IMR-90 (cell line): Measurements from ENCODE around the gene PPP3R2. TPM values are rescaled to one million over a fixed set of nuclear protein-coding genes. Genes with fewer than 3 reads are reported as not detected.

ENCODE experiments used
- ATAC-seq: fragments of 200-7000 bp; cut with Tn5 transposase; 2 replicates; pipeline ENCODE4 v1.9.1; 2020; ENCODE audit warnings: low read depth, mild to moderate bottlenecking, moderate library complexity
- BruUV-seq: library from RNA; stranded (reverse); fragments of 400-500 nt; replicated peaks from 2 replicates; lab custom pipeline; 2021; lab: Mats Ljungman, UMichigan
- CTCF ChIA-PET: fragments of 300-600 bp; formaldehyde crosslinking; extraction: SDS; loops from one replicate; lab custom pipeline; 2021; ENCODE audit warnings: antibody characterized with exemption; lab: Yijun Ruan, JAX
- POLR2A ChIA-PET: fragments of 300-600 bp; sonication (Branson Sonifier 250); formaldehyde crosslinking; loops from one replicate; lab custom pipeline; 2022; ENCODE audit warnings: antibody characterized with exemption; ENCODE audit not compliant: unreplicated experiment; lab: Charles Lee
- DNase-seq: peaks from one replicate; pipeline ENCODE4 v3.0.0; 2013
- H2AFZ ChIP-seq: replicated peaks from 2 replicates; pipeline ENCODE3; 2013; ENCODE audit warnings: low read length, mild to moderate bottlenecking; ENCODE audit not compliant: poor library complexity
- H2AK5ac ChIP-seq: 2 replicates; pipeline ENCODE4 v1.6.1; 2013; ENCODE audit warnings: low read depth, low read length, inconsistent platforms
- H2AK9ac ChIP-seq: replicated peaks from 2 replicates; pipeline ENCODE3; 2013; ENCODE audit warnings: mild to moderate bottlenecking, low read depth, low read length, moderate library complexity; ENCODE audit not compliant: poor library complexity
- H2BK120ac ChIP-seq: 2 replicates; pipeline ENCODE4 v1.6.1; 2013; ENCODE audit warnings: low read depth, low read length, inconsistent platforms
- H2BK15ac ChIP-seq: 3 replicates; pipeline ENCODE4 v1.6.1; 2013; ENCODE audit warnings: low read depth, low read length, inconsistent platforms
- H2BK20ac ChIP-seq: 2 replicates; pipeline ENCODE4 v1.6.1; 2013; ENCODE audit warnings: low read depth, mild to moderate bottlenecking, inconsistent platforms, low read length, moderate library complexity
- H2BK5ac ChIP-seq: 2 replicates; pipeline ENCODE4 v1.6.1; 2013; ENCODE audit warnings: mild to moderate bottlenecking, low read depth, low read length, inconsistent platforms; ENCODE audit not compliant: poor library complexity, severe bottlenecking
- H3K14ac ChIP-seq: replicated peaks from 2 replicates; pipeline ENCODE4 v1.6.1; 2013; ENCODE audit warnings: low read depth, low read length, inconsistent platforms
- H3K18ac ChIP-seq: 2 replicates; pipeline ENCODE4 v1.6.1; 2013; ENCODE audit warnings: low read depth, low read length, control low read depth
- H3K23ac ChIP-seq: 2 replicates; pipeline ENCODE4 v1.6.1; 2013; ENCODE audit warnings: low read depth, low read length, inconsistent platforms
- H3K27ac ChIP-seq: 2 replicates; pipeline ENCODE4 v1.5.1; 2013; ENCODE audit warnings: mild to moderate bottlenecking, control low read depth, low read length; ENCODE audit not compliant: insufficient read depth
- H3K27me3 ChIP-seq: 2 replicates; pipeline ENCODE4 v1.6.1; 2013; ENCODE audit warnings: low read length; ENCODE audit not compliant: control insufficient read depth, insufficient read depth
- H3K36me3 ChIP-seq: 2 replicates; pipeline ENCODE4 v1.6.1; 2013; ENCODE audit warnings: low read length, mixed read lengths; ENCODE audit not compliant: control insufficient read depth, insufficient read depth
- H3K4ac ChIP-seq: 2 replicates; pipeline ENCODE4 v1.6.1; 2013; ENCODE audit warnings: low read depth, low read length, inconsistent platforms
- H3K4me1 ChIP-seq: 2 replicates; pipeline ENCODE4 v1.6.1; 2013; ENCODE audit warnings: low read length, mixed read lengths; ENCODE audit not compliant: control insufficient read depth, insufficient read depth
- H3K4me2 ChIP-seq: 2 replicates; pipeline ENCODE4 v1.6.1; 2013; ENCODE audit warnings: low read depth, mild to moderate bottlenecking, control low read depth, low read length, moderate library complexity
- H3K4me3 ChIP-seq: 2 replicates; pipeline ENCODE4 v1.5.1; 2013; ENCODE audit warnings: low read depth, mild to moderate bottlenecking, control low read depth, low read length, moderate library complexity; ENCODE audit not compliant: insufficient read depth
- H3K56ac ChIP-seq: 2 replicates; pipeline ENCODE4 v1.6.1; 2013; ENCODE audit warnings: low read length, inconsistent platforms; ENCODE audit not compliant: insufficient read depth; ENCODE audit errors: extremely low read depth
- H3K79me1 ChIP-seq, 2 experiments: 2 replicates each; pipeline ENCODE4 v1.6.1; 2013; ENCODE audit warnings: low read length in 2 of 2, inconsistent platforms in 1 of 2, low read depth in 1 of 2
- H3K9ac ChIP-seq: 2 replicates; pipeline ENCODE4 v1.6.1; 2013; ENCODE audit warnings: low read depth, low read length, control low read depth
- H3K9me1 ChIP-seq: 2 replicates; pipeline ENCODE4 v1.6.1; 2013; ENCODE audit warnings: low read length, inconsistent platforms; ENCODE audit not compliant: insufficient read depth
- H3K9me3 ChIP-seq: 2 replicates; pipeline ENCODE4 v1.6.1; 2013; ENCODE audit warnings: low read length; ENCODE audit not compliant: control insufficient read depth, insufficient read depth
- H4K20me1 ChIP-seq: 2 replicates; pipeline ENCODE4 v1.6.1; 2013; ENCODE audit warnings: low read length, inconsistent platforms; ENCODE audit not compliant: insufficient read depth
- H4K5ac ChIP-seq: 2 replicates; pipeline ENCODE4 v1.6.1; 2013; ENCODE audit warnings: mild to moderate bottlenecking, low read depth, low read length, control low read depth
- H4K8ac ChIP-seq, 2 experiments: 2 replicates each; pipeline ENCODE4 v1.6.1; 2013; ENCODE audit warnings: low read depth in 2 of 2, low read length in 2 of 2, control low read depth in 1 of 2, inconsistent platforms in 1 of 2
- H4K91ac ChIP-seq: 2 replicates; pipeline ENCODE4 v1.6.1; 2013; ENCODE audit warnings: low read depth, low read length, inconsistent platforms; ENCODE audit not compliant: insufficient read depth
- RFX5 ChIP-seq: IDR thresholded peaks from 2 replicates; pipeline ENCODE4 v1.8.0; 2012; ENCODE audit warnings: low read depth, mild to moderate bottlenecking, low read length, moderate library complexity
- WGBS, 2 experiments: methylation state at CpG; one replicate each; pipeline versions ENCODE4 v1.1.5 to v1.1.7; 2013; ENCODE audit warnings: missing lambda C conversion rate in 2 of 2; ENCODE audit not compliant: insufficient read length in 1 of 2; ENCODE audit errors: extremely low coverage in 2 of 2; 5-methylcytosine and 5-hydroxymethylcytosine counted together
- dilution Hi-C: fragments of 300-500 bp; cut with HindIII; formaldehyde crosslinking; loops from one replicate; pipeline ENCODE4 v1.14.3; 2018; ENCODE audit warnings: low sequenced_read_pairs; ENCODE audit not compliant: unreplicated experiment
- in situ Hi-C: fragments of 300-500 bp; cut with MboI; formaldehyde crosslinking; loops from 3 replicates; pipeline ENCODE4 v1.14.3; 2019; ENCODE audit warnings: low sequenced_read_pairs, inconsistent platforms, mixed read lengths
- intact Hi-C: fragments of 100-400 bp; cut with micrococcal nuclease; formaldehyde crosslinking; loops from 2 replicates; pipeline ENCODE4 v1.10.0; 2022
- polyA plus RNA-seq, 3 experiments: library from polyadenylated mRNA; depleted of rRNA; stranded (reverse); fragments of >200 nt; gene quantifications; 2 replicates each; pipeline ENCODE4 v1.2.3, GENCODE V29; 2012; ENCODE audit warnings: low replicate concordance in 1 of 3
- total RNA-seq: library from RNA; depleted of rRNA; stranded (reverse); fragments of >200 nt; gene quantifications from 2 replicates; pipeline ENCODE4 v1.2.3, GENCODE V29; 2012

PPP3R2 gene
- total and polyA plus RNA-seq, 2 of the 4 experiments (the other 2 are of a cell fraction) = not detected

DNA sequence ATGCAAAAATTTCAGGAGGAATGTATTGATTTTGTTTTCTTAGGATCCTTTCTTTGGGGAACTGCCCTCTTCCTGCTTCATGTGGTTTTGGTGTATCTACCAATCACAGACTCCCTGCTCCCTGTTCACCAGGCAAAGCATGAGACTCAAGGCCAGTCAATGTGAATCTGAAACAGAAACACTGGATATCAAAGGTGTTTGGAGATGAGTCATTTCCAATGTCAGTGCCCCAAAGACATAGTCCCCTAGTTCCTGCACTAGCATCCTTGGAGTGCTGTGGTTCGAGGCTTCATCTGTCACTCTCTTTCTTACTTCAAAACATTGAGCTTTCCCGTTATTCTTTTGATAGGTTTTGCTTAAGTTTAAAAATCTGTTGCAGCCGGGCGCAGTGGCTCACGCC lies 8.1 kb downstream of the PPP3R2 start:
- Histone ChIP-seq H3K79me1 (no peaks in the 10 kb centered on the region), H2AK9ac (no peak overlapping the region), H3K27me3 (no peaks in the 10 kb centered on the region), H3K9me1 (no peaks in the 10 kb centered on the region; the same call in 1 of the 2 replicates), H2BK5ac (no peak overlapping the region), H4K91ac (no peak overlapping the region), H4K5ac (no peak overlapping the region), H3K18ac (no peak overlapping the region), H3K23ac (no peak overlapping the region), H3K9me3 (no peaks in the 10 kb centered on the region), H3K56ac (no peak overlapping the region), H3K4me2 (no peak overlapping the region), H3K4me3 (no peak overlapping the region), H2BK15ac (no peak overlapping the region), H4K8ac (no peak overlapping the region), H2AK5ac (no peak overlapping the region), H3K9ac (no peak overlapping the region), H3K27ac (no peak overlapping the region), H4K20me1 (no peaks in the 10 kb centered on the region), H3K4me1 (peaks cover 6% of the 10 kb centered on the region; the same call in 1 of the 2 replicates), H3K4ac (no peak overlapping the region), H2BK120ac (no peak overlapping the region), H2BK20ac (no peak overlapping the region), H3K36me3 (no peaks in the 10 kb centered on the region), H2AFZ (no peak overlapping the region), H3K14ac (no peak overlapping the region)
- dilution Hi-C loops = no loop called here
- no TSS peak for BruUV-seq
- POLR2A ChIA-PET = no interaction called here
- CTCF ChIA-PET = no interaction called here
- intact Hi-C loops = no loop called here
- DNase-seq = no peak
- no CpG with 5 or more reads among the region's 5 CpGs for WGBS, 2 experiments
- in situ Hi-C loops = no loop called here
- no peak for TF ChIP-seq RFX5
- no peak for ATAC-seq
